ENCODE results near the gene IP6K3. TPM values are rescaled to one million over a fixed set of nuclear protein-coding genes. Genes with fewer than 3 reads are reported as not detected.

Gene IP6K3
- polyA plus RNA-seq, 1 donor, result 33.1 TPM

DNA sequence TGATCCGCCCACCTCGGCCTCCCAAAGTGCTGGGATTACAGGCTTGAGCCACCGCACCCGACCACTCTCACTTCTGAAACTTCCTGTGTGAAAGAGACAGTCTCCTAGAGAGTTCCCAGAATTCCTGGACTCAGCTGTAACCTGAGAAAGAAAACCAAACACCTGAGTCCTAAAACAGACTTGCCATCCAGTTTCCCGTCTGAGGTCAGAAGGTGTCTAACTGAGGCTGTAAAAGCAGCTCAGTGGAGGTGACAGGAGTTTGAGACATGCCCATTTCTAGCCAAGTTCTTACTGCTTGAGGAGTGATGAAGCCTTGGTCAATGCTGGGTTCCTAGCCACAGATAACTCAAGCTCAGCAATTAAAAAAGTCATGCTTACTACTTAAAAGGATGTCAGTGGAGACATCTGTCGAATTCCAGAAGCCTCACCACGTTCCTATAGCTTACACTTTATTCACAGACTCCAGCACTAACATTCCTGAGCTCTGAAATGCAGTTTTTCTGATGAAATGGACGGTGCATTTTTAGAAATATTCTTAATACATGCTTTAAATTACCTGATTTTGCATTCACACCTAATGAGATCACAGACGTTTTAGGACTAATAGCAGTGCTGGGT lies 41.3 kb downstream of the IP6K3 start:
- DNase-seq (ENCODE audit: low read depth), result no peak

DNA sequence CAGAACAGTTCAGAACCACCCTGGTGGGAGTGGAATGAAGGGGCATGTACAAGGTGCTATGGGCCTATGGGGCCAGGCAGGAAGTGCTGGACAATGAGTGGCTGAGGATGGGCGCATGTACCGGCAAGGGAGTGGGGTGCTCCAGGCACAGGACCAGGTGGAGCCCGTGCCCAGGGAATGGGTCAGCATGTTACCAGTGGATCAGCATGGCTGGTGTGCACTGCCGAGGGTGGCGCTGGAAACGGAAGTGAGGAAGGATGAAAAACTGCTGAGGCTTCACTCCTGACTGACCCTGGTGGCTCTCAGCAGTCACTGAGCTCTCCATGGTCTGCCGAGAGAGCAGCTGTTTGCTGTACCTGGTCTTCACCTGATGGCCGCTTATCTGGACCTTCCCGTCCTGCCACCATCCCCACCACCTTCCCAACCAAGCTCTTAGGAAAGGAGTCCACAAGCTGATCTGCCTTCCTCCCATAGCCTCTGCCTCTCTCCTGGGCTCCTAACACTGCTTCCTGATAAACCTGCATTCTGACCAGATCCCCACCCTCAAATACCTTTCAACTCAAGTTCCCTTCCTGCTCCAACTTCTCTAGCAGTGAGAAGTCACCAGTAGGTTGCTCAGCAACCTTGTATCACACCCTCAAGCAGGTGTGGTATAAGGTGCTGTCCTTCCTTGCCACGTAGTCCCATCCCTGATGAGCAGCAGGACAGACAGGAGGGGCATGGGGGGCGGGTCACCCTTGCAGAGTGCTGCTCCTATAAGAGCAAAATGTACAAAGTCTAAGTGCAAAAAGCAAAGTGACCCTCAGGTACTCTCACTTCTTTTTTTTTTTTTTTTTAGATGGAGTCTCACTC lies 42.3 kb downstream of the IP6K3 start:
- no peak for DNase-seq (ENCODE audit: low read depth)

GRCh38 chr6:33702345-33702977 lies 44.2 kb downstream of the IP6K3 start:
- DNase-seq (ENCODE audit: low read depth), result no peak

DNA sequence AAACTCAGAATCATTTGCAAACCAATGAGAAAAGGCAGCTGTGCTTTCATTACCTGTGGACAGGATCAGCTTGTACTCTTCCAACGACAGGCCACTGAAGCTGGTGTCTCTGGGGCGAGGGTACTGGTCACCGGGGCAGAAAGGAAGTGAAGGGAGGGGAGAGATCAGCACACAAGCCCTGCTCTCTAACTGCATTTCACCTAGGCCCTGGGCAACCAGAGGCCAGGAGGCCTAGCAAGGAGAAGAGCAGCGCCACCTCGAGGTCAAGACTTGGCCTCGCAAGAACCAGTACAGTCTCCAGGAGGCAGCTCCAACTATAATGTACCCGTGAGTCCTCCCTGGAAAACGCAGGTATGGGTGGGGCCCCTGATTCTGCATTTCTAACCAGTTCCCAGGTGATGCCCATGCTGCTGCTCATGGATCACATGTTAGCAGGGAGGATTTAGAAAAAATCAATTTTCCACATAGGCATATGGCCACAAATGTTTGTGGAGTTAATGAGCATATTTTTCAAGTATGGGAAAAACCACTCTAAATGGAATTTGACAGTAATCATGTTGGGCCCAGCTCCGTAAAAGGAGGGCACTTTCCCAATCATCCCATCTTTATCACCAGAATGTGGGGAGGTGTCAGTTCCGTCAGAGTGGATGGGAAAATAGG lies 46.2 kb downstream of the IP6K3 start:
- no peak for DNase-seq (ENCODE audit: low read depth)

DNA sequence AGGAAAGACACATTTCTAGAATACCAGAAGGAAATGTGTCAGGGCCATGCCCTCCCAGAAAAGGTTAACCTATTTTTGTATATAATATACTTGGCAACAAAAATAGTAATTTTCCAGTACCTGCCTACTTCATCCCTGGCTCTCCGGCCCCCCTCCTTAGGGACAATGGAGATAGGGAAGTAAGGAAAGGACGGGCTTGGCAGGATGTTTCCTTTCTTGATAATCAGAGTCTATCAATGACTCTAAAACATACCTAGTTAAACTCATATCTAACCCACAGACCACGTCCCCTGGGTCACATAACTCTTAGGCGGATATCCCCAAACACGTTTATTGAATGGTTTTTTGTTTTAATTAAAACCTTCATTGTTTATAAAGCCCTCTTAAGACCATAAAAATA lies 47.0 kb downstream of the IP6K3 start:
- no peak for DNase-seq (ENCODE audit: low read depth)

DNA sequence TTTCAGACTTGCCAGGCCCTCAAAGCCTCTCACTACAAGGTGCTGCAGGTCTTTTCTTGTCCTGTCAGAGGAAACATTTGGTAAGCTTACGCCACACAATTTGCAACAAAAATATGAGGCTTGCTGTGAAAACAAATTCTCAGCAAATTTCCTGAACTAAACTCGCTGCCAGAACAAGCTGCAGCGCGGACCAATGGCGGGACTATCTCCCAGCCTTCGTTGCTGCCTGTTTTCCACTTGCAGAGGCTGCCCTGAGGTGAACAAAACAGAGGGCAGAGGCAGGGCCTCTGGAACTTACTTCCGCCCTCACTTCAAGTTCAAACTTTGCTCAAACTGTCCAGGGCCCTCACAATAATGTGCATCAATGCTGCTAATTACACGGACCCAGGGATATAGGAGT lies 47.6 kb downstream of the IP6K3 start:
- DNase-seq (ENCODE audit: low read depth), result no peak

DNA sequence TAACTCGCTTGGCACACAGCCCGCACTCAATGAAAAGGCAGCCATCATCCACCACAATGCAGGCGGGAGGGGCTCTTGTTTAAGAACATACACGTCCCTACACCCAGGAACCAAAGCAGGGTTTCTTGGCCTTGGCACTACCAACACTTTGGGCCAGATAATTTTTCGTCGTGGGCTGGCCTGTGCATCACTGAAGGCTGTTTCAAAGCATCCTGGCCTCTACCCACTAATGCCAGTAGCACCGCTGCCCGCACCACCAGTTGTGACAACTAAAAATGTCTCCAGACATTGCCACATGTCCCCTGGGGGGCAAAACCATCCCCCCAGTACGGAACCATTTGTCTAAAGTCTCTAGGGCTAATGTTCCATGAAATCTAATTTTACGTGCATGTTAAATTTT lies 48.2 kb downstream of the IP6K3 start:
- DNase-seq (ENCODE audit: low read depth), result no peak

- DNase-seq (ENCODE audit: low read depth), result no peak
Measured at GRCh38 chr6:33697845-33698244, 48.9 kb downstream of the IP6K3 start.

DNA sequence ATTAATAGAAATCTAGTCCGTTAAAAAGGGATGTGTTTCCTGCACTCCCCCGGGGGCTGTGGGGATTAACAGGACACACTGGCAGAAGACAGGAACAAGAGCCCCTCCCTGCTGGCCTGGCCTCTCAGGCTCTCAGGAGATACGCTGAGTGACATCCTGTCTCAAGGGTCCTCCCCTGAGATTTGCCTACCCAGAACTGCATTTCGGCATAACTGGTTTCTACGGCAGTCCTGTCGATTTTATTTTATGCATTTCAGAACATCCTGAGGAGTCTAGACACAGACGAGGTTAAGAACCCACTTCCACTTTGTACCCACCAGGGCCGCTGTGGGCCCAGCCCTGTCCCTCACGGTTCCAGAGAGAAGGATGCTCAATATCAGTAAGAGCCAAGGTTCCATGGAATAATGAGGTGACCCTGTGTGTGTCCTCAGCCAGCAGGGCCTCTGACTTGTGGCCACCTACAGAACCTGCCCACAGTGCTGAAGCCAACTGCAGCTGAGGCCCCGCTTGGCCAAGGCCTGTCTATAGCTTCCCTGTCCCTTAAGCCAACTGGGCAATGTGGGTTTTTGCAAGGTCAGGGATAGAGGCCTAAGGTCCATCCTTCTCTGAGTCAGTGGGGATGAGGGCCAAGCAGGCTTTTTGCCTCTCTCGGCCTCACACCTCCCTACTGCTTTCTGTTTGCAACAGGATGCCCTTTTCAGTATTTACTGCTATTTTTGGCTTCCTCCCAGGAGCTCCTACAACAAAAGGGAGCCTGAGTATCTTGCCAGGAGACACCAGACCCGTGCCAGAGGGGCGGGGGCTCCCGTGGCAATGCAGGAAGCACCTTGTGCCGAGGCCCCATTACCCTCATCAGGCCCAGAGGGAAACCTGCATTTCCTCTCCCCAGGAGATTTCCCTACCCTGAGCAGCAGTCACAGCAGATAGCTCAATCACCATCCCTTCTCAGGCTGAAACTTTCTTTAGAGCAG lies 49.9 kb downstream of the IP6K3 start:
- DNase-seq (ENCODE audit: low read depth), result no peak

DNA sequence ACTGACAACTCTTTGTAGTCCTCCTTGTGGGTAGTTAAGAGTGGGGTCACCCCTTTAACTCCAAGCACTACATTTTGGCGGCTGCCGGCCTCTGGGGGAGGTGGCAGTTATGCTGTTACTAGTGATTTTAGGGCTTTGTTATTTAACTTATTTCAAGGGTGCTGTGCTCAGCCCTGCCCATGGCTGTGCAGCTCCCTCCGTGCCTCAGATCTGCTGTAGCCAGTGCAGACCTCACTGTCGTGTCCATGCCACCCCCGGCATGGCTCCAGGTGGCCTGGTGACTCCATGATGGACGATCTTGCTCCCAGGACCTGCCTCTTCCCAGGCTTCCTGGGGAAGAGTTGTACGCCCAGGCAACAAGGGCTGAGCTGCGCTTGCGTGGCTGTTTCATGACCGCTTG lies 50.6 kb downstream of the IP6K3 start:
- DNase-seq (ENCODE audit: low read depth), result no peak

GRCh38 chr6:33695451-33695887 lies 51.2 kb downstream of the IP6K3 start:
- no peak for DNase-seq (ENCODE audit: low read depth)

DNA sequence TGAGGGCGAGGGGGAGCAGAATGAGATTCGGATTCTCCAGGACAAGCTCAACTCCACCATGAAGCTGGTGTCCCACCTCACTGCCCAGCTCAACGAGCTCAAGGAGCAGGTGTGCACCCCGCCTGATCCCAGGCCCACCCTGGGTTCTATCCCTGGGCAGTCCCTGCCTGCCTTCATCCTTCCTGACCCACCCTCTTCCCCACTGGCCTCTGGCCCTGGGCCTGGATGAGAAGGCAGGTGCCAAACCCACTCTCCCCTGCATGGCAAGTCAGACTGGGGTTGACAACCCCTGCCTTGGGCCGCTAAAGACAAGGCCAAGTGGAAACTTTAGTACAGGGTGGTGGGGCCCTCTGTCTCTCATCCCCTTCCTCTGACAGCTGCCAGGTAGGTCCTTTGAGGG lies 51.7 kb downstream of the IP6K3 start:
- DNase-seq (ENCODE audit: low read depth), result no peak

GRCh38 chr6:33694401-33694931 lies 52.2 kb downstream of the IP6K3 start:
- no peak for DNase-seq (ENCODE audit: low read depth)

- no peak for DNase-seq (ENCODE audit: low read depth)
Measured at GRCh38 chr6:33693186-33694105, 53.3 kb downstream of the IP6K3 start.

DNA sequence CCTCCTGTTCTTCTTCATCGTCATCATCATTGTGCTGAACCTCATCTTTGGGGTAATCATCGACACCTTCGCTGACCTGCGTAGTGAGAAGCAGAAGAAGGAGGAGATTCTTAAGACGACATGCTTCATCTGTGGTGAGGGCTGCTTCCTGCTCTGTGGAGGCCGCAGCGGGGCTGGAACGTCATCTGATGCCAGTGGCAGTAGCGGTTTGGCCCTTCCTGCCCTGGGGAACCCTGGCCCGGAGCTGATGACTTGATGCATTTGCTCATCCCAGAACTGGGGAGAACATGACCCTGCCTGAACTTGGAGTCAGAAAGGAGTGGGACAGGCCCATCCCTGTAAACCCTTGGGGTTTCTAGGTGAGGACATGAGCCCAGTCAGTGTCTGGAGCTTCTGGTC lies 53.9 kb downstream of the IP6K3 start:
- no peak for DNase-seq (ENCODE audit: low read depth)

DNA sequence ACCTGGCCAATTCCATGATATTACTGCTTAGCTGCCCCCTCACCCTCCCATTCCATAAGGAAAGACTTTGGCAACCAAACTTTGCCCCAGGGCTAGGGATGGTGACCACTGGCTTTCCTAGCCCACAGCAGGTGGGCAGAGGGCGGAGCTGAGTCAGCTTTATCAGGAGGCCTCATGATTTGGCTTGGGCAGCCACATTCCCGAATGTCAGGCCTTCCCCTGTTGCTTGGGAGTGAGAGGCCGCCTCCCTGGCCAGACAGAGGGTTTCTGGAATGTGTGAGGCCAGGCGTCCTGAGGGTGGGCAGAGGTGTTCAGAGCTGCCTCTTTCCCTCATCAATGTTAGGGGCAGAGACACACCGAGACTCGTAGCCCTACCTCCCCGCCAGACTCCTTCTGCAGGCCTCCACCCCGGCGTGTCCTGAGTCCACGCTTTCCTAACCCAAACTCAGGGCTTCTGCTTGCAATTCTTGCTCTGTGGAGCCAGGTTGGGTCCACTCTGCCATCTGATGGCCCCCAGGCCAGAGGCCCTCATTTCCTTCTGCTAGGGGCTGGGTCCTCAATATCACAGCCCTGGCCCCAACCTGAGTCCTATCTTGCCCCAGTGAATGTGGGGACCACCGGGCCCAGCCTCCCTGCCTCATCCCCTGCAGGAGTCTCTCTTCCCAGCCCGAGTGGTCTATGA lies 54.5 kb downstream of the IP6K3 start:
- no peak for DNase-seq (ENCODE audit: low read depth)

- DNase-seq (ENCODE audit: low read depth), result no peak
Measured at GRCh38 chr6:33691456-33692077, 55.1 kb downstream of the IP6K3 start.

DNA sequence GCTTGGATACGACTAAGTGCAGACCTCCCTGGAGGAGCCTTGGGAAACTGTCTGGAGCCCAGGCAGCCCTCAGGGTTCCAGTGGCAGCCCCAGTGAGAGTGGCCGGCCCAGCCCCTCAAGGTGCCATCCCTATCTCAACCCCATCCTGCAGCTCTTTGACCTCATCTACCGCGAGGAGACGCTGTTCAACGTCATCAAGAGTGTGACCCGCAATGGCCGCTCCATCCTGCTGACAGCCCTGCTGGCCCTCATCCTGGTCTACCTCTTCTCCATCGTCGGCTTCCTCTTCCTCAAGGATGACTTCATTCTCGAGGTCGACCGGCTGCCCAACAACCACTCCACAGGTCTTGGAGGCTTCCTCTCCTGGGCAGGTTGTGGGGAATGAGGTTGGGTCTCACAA lies 55.9 kb downstream of the IP6K3 start:
- DNase-seq (ENCODE audit: low read depth), result no peak

- no peak for DNase-seq (ENCODE audit: low read depth)
Measured at GRCh38 chr6:33689879-33690278, 56.8 kb downstream of the IP6K3 start.
